Activated CD8-positive, alpha-beta memory T cell treated with anti-CD3 and anti-CD28 coated beads, Interleukin-2, amount 50 U/mL, for 1 hour (primary cell): ENCODE data around the gene NCOR1.
"Not testable (repeated sequence)": the region's sequence is repeated elsewhere in the genome, so short reads cannot be mapped to it uniquely, and the experiment has no call there.

Source experiments
- DNase-seq: peaks from one replicate; pipeline ENCODE4 v3.0.0-alpha.2; 2020; ENCODE audit errors: extremely low read depth

NCOR1 gene

DNA sequence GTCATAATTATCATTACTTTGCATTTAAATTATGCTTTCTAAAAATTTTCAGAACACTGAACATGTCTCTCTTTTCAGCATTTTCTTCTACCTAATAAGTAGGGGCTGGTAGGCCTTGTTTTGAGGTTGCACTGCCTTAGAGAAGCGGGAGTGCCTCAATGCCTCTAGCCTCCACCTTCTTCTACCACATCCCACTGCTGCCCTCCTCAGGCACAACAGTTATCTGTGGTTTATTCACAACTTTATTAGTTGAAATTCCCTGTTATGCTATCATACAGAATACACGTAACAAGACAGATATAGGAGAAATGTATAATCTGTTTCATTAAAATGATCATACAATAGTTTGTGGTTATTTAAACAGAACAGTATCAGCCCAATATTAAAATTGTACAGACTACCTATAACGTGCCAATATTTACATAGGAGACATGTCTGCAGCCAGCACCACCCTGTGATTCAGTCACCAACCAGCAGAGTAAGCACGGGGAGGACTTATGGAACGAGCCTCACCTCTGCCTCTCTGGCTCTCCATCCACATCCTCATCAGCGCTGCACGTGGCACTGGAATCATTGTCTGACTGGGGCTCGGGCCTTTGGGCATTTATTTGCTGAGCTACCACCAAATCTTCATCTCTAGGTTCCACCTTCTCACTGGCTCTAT, 114.5 kb downstream of the NCOR1 start:
- DNase-seq: no peak

DNA sequence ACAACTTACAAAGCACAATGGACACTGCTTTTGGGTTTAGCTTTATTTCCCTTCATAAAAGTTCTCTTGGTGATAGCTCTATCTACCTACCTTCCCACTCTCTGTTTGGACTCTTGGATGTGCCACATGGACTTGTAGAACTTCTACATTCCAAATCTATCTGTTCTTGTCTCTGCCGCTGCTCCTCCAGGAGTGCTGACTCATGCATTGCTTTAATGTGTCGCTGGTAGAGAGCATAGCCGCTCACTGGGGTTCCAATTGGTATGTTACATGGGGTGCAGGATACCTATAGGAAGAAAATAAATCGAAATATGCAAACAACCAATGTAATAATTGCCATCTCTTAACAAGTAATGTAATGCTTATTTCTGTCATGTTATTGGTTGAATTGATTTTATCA, 123.6 kb downstream of the NCOR1 start:
- DNase-seq: no peak

DNA sequence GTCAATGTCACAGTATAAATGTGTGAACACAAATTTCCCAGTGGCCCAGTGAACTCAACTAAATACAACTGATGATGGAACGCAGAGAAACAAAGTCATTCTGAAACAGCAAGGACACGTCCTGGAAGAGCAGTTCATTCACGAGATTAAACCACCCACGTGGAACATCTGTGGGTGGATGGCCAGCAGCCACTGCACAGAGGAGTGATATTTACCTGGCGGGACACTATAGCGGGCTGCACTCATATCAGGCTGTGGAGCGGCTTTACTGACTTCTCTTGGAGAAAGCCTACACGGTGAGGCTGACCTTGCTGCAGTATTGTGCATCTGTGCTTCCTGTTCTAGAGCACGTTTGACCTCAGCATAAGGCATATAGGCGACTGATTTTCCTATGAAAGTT, 128.4 kb downstream of the NCOR1 start:
- DNase-seq: no peak

DNA sequence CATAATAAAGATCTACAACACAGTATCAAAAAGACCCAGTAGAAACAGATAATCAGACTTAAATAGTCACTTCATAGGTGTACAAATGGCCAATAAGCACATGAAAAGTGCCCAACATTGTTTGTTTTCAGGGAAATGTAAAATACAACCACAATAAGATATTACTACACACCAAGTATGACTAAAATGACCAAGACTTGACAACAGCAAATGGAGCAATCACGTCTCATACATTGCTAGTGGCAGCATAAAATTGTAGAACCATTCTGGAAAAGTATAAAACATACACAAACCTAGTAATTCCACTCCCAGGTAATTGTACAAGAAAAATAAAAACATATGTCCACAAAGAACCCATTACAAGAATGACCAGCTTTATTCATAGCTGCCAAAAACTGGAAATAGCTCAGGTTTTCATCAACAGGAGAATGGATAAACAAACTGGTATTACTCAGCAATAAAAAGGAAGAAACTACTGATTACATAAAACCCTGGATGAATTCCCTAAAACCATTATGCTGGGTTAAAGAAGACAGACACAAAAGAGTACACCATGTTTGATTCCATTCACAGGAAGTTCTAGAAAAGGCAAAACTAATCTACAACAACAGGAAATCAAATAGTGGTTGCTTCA, 130.2 kb downstream of the NCOR1 start:
- DNase-seq: no peak

DNA sequence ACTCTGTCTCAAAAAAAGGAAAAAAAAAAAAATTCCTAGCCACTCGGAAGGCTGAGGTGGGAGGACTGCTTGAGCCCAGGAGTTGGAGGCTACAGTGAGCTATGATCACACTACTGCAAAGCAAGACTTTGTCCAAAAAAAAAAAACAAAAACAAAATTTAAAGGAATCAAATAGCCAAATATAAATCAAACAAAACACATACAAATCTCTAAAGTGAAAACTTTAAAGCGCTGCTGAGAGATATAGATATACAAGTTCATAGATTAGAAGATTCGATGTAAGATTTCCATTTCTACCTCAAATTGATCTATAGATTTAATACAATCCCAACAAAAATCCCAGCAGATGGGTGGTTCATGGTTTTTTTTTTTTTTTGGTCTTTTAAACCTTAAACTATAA, 132.1 kb downstream of the NCOR1 start:
- DNase-seq: no peak

DNA sequence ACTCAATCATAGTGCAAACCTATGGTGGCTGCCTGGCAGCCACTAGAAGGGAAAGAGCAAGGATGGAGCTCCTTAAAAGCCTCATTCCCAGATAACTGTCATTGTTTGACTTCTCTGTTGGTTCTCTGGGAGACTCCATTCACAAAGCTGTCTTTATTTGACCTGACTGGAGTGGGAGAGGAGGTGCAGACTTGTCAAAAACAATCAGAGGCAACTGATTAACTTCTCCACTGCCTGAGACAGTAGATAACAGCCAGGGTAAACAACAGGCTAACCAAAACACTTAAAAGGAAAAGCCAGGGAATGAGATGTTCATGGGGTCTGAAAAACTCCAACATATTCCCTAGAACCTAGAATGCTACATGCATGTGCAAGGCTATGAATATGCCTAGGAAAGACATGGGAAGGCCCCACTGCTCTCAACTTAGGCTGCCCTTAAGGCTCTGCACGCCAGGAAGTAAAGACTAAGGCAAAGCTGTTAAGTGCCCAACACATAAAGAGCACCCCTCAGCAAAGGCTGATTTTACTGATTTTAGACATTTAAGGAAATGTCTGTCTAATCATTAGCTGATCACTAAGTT, 133.7 kb downstream of the NCOR1 start:
- DNase-seq: no peak

DNA sequence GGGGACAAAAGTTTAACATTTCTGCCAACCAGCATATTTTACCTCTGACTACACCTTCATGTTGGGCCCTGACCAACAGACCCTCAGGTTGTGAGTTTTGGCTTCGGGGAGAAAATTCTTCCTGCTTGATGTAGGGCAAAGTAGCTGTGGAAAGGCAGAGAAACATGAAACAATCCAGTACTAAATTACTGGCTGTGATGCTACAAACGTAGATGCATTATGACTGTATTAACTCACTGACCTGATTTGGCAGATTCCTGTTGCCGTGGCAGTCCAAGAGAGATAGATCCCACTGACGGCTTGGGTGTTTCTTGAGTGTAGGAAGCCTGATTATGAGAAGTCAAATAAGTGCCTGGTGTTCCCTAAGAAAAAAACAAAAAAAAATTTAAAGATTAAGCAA, 135.0 kb downstream of the NCOR1 start:
- DNase-seq: no peak

DNA sequence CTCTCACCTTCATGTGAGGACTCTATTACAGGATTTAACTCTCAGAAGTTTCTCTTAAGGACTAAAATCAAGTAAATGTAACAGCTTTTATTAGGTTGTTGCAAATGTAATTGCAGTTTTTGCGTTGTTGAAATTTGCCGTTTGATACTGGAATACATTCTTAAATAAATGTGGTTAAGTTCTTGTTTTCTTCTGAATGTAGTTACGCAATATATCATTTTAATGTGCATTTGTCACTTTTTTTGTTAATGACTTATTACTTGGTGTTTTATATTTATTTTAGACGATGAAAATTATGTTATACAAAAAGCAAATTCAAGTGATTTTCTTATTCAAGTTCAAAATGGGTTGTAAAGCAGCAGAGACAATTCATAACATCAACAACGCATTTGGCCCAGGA, 139.4 kb downstream of the NCOR1 start:
- no peak for DNase-seq

DNA sequence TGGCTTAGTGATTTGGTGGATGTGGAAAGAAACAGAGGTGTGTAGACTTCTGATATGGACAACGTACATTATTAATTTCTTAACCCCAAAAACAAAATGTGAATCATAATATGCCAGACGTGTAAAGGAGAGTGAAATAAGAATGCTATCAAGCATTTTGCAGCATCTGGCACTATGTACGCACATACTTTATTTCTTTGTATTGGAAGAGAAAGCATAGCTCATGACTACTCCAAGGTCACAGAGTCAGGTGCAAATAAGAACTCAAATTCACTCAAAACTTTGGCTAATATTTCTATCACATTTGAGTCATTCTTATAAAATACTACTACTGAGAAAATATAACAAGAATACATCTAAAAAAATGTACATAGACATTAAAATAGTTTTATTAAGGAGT, 140.9 kb downstream of the NCOR1 start:
- DNase-seq: no peak

DNA sequence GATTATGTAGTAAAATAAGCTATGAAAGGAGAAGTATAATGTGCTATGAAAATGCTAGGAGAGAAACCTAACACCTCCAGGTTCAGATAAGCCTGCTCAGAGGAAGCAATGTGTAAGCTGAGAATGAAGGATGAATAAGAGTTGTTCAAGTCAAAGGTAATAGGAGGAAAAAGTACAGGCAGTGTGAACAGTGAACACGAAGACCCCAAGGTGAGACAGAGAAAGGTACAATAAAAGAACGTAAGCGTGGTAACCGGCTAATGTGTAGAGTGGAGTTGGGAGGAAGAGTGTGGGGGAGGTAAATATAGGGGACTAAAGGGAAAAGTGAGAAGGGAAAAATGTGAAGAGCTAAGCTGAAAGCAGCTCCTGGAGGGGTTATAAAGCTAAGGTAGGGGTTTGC, 141.5 kb downstream of the NCOR1 start:
- no peak for DNase-seq

DNA sequence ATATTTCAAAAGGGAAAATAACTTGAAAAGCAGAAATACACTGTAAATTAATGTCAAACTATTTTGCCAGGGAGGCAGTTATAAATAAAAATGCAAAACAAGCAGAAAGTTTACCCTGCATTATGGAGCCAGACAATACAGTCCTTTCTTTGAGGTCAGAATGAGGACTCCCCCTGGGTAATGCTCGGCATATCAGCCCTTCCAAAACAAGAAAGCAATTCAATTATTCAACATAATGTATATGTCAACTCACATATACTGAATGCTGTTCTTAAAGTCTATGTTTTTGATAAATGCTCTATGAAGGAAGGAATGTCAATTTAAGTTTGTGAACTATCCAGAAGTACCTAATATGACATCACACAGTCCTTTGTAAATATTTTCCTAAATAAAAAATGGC, 143.3 kb downstream of the NCOR1 start:
- DNase-seq: no peak

DNA sequence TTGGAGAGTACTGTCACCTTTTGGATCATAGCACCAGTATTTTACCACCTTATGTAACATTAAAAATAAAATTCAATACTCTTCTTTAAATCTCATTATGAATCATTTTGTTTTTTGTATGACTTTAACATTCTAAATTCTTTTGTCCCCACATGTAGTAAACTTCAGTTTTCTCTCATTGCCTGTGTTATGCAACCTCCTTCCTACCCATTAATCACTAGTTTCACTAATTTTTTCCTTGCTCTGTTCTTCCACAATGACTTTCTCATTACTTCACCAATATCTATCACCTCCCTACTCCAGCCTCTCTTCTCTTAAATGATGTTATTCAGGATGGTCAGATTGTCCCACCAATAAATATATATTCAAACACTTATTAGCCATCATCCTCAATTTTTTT, 147.0 kb downstream of the NCOR1 start:
- DNase-seq: no peak

DNA sequence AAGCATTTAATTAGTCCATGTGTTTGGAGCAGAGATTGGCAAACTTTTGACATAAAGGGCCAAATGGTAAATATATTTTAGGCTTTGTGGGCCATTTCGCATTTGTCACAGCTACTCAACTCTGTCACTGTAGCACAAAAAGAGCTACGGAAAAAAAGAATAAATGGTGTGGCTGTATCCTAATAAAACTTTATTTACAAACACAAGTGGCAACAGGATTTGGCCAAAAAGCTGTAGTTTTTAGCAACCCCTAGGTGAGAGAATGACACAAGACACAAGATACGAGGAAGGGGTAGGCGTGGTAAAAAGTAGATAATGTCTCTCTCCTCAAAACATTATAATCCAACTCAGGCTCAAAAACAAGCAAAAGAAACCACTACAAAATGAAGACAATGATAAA, 149.2 kb downstream of the NCOR1 start:
- DNase-seq: no peak

DNA sequence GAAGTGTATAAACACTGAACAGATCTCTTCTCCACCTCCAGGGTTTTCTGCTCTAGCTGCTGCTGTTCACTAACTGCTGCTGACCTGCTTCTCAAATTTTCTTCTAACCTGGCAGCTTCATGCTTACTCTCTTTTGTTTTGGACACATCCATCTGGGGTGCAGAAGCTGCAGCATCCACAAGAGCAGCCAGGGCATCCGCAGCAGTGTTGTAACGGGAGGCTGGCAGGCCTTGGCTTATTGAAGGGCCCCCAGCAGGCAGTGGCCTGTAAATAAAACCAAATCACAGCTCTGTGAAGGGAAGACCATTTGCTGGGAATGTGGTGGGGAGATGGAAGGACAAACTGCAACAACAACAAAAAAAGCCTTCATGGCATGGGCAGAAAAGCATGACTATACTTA, 153.7 kb downstream of the NCOR1 start:
- DNase-seq: no peak

DNA sequence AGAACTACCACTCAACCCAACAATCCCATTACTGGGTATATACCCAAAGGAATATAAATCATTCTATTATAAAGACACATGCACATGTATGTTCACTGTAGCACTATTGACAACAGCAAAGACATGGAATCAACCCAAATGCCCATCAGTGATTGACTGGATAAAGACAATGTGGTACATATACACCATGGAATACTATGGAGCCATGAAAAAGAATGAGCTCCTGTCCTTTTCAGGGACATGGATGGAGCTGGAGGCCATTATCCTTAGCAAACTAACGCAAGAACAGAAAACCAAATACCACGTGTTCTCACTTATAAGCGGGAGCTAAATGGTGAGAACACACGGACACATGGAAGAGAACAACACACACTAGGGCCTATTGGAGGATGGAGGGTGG, 160.2 kb downstream of the NCOR1 start:
- DNase-seq: not testable (repeated sequence)

DNA sequence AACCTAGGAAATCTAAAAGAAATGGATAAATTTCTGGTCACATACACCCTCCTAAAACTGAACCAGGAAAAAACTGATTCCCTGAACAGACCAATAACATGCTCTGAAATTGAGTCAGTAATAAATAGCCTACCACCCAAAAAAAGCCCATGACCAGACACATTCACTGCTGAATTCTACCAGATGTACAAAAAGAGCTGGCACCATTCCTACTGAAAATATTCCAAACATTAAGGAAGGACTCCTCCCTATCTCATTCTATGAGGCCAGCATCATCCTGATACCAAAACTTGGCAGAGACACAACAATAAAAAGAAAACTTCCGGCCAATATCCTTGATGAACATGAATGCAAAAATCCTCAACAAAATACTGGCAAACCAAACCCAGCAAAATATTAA, 162.8 kb downstream of the NCOR1 start:
- DNase-seq: no peak

DNA sequence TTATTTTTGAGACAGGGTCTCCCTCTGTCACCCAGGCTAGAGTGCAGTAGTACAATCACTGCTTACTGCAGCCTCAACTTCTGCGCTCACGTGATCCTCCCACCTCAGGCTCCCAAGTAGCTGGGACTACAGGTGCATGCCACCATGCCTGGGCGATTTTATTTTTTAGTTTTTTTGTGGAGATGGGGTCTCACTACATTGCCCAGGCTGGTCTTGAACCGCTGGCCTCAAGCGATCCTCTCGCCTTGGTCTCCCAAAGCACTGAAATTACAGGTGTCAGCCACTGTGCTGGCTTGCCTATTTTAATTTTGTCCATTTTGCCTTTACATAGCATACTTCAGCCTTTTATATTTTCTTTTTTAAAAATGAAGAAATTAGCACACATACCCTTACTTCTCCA, 164.5 kb downstream of the NCOR1 start:
- no peak for DNase-seq

DNA sequence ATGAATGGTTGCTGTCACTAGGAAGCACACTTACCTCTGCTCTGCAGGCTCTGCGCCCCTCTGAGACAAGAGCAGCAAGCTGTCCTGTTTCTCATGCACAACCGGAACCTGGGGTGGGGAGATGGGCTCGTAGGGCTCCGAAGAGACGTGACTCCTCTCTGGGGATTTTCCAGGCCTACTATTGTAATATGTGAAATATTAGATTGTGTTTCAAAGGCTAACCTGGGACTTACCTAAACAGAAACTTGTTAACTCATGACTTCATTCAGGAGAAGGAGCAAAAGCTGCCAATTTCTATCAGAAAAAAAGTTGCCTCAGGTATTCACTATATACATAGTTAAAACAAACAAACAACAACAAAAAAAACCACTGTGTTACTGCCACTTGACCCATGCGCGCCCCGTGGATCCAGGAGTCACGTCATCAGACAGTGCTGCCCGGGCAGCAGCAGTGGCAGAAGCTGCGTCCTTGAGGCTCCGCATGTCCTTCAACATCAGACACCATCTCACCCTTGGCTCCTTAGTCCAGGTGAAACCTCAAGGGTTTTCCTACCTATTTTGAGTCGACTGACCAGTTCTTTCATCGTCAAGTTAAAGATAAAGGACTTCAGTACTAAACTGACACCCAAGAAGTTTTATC, 166.4 kb downstream of the NCOR1 start:
- no peak for DNase-seq

DNA sequence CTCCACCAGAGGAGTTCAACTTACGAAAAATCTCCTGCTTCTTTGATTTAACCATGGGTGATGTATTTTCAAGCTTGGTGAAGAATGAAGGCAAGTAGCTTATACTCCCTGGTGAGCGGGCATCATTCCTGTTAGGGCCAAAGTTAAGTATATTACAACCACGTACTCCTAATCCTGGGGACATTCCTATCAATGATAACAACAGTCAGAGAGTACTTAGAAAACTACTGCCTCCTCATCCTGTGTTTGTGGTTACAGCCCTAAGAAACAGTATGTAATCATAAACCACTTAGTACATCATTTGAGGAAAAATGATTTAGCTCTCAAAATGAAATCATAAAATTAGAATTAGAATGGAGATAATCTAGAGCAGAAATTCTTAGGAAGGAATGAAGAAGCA, 168.4 kb downstream of the NCOR1 start:
- no peak for DNase-seq

DNA sequence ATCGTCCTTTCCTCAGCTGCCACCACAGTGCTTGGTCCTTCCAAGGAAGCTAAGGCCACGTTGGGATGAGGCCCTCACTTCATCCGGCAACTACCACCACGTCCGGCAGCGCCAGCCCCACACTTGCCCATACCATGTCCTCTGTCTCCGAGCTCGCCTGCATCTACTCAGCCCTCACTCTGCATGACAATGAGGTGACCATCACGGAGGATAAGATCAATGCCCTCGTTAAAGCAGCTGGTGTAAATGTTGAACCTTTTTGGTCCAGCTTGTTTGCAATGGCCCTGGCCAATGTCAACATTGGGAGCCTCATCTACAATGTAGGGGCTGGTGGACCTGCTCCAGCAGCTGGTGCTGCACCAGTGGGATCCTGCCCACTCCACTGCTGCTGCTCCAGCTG, 170.8 kb downstream of the NCOR1 start:
- no peak for DNase-seq

DNA sequence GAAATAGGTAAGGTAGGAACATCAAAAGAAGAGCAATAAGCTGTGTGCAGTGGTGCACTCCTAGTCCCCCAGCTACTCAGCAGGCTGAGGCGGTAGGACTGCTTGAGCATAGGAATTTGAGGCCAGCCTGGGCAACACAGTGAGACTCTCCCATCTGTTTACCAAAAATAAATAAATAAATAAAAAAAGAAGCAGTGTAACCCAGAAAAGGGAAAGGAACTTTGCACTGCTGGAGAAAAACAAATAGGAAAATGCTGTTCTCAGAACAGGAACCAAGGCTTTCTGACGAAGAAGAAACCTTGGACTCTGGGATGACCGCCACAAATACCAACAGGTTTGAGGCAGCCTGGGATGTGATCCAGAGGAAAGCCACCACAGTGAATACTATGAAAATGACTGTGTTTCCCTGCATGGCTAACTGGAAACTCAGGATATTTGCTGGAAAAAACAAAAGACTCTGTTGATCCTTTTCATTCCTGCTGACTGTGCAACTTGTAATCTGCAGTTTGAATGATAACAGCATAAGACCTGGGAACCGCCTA, 174.6 kb downstream of the NCOR1 start:
- no peak for DNase-seq

DNA sequence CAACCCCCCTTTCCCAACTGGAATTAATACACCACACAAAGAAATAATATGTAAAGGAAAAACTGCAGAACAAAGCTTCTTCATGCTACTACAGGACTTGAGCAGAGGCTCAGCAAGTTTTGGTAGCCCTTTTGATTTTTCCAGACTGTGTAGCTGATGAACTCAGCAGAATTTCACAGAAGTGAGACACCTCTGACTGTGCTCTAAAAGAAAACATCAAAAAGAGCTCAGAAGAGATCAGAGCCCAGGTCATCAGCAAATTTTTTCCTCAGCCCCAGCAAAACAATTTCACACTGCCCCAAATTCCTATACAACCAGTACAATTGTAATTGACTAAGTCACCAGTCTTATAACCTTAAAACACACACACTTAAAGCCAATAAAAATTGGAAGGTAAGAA, 177.7 kb downstream of the NCOR1 start:
- no peak for DNase-seq

DNA sequence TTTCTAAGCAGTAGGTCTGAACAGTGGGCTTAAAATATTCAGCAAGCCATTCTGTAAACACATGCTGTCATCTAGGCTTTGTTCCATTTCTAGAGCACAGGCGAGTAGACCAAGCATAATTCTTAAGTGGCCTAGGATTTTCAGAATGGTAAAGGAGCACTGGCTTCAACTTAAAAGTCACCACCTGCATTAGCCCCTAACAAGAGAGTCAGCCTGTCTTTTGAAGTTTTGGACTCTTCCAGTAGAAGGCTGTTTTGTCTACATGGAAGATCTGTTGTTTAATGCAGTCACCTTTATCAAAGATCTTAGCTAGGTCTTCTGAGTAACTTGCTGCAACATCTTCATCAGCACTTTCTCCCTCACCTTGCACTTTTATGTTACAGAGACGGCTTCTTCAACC, 179.1 kb downstream of the NCOR1 start:
- no peak for DNase-seq
